ENCODE measurements around the gene DLD.
"Not testable (repeated sequence)": the region's sequence is repeated elsewhere in the genome, so short reads cannot be mapped to it uniquely, and the experiment has no call there.

DNA sequence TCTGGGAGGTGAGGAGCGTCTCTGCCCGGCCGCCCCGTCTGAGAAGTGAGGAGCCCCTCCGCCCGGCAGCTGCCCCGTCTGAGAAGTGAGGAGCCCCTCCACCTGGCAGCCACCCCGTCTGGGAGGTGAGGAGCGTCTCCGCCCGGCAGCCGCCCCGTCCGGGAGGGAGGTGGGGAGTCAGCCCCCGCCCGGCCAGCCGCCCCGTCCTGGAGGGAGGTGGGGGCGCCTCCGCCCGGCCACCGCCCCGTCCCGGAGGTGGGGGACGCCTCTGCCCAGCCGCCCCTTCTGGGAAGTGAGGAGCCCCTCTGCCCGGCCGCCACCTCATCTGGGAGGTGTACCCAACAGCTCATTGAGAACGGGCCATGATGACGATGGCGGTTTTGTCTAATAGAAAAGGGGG lies 42.8 kb upstream of the DLD start:
- not testable (repeated sequence) for TF ChIP-seq POLR2AphosphoS5 (IDR thresholded peaks at IDR 0.05; ENCODE audit: low read depth); CTCF (conservative IDR thresholded peaks at IDR 0.05; ENCODE audit: low read depth in 2 of 2); JUNB (IDR thresholded peaks at IDR 0.05; ENCODE audit: unreplicated experiment); REST (IDR thresholded peaks at IDR 0.05; ENCODE audit: unreplicated experiment); EZH2 (IDR thresholded peaks at IDR 0.05; ENCODE audit: low read depth, unreplicated experiment); NANOG (IDR thresholded peaks at IDR 0.05; ENCODE audit: borderline replicate concordance); EZH2phosphoT487 (IDR thresholded peaks at IDR 0.05; ENCODE audit: unreplicated experiment); CREB1 (CRISPR knock-in tag; IDR thresholded peaks at IDR 0.05; ENCODE audit: low read depth)
- TF ChIP-seq, protein P1, sequence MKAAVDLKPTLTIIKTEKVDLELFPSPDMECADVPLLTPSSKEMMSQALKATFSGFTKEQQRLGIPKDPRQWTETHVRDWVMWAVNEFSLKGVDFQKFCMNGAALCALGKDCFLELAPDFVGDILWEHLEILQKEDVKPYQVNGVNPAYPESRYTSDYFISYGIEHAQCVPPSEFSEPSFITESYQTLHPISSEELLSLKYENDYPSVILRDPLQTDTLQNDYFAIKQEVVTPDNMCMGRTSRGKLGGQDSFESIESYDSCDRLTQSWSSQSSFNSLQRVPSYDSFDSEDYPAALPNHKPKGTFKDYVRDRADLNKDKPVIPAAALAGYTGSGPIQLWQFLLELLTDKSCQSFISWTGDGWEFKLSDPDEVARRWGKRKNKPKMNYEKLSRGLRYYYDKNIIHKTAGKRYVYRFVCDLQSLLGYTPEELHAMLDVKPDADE (IDR thresholded peaks at IDR 0.05) = not testable (repeated sequence)

Measured in GM23338 (cell line).